ENCODE data around the gene TMEM143.

DNA sequence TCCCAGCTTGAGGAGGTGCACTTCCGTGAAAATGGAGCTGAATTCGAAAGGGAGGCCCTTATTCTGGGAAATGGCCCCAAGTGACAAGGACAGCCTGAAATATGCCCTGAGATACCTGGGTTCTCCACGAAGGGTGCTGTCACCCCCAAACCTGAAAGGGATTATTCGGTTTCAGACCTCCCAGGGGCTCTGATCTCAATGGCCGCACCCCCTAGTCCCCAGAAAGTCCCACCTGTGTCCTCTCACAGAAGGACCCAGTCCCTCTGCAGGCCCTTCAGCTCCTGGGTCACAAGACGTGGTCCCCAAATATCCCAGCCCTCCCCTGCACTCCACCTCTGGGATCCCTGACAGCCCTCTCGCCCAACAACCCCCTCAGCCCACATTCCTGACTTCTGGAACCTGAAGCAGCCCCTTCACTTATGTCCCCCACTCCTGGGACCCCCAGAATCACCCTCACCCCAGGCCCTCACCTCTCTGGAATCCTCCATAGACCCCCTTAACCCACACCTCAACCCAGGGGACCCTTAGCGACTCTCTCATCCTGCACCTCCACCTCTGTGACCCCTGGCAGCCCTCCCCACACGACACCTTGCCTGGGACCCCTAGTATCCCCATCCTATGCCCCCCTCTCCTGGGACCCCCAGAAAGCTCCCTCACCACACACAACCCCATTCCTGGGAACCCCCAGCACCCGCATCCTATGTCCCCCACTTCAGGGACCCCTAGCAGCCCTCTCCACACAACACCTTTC lies 1.0 kb upstream of the TMEM143 start:
- no peak for TF ChIP-seq EZH2phosphoT487 (IDR thresholded peaks at IDR 0.05; ENCODE audit: borderline replicate concordance)
- TF ChIP-seq, protein P1, sequence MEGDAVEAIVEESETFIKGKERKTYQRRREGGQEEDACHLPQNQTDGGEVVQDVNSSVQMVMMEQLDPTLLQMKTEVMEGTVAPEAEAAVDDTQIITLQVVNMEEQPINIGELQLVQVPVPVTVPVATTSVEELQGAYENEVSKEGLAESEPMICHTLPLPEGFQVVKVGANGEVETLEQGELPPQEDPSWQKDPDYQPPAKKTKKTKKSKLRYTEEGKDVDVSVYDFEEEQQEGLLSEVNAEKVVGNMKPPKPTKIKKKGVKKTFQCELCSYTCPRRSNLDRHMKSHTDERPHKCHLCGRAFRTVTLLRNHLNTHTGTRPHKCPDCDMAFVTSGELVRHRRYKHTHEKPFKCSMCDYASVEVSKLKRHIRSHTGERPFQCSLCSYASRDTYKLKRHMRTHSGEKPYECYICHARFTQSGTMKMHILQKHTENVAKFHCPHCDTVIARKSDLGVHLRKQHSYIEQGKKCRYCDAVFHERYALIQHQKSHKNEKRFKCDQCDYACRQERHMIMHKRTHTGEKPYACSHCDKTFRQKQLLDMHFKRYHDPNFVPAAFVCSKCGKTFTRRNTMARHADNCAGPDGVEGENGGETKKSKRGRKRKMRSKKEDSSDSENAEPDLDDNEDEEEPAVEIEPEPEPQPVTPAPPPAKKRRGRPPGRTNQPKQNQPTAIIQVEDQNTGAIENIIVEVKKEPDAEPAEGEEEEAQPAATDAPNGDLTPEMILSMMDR (conservative IDR thresholded peaks at IDR 0.05; ENCODE audit: low read length), result no peak

Data from Loucy (cell line).